Colon (tissue), 2 donors: Measurements from ENCODE around the gene PROB1.
"Not testable (repeated sequence)": the region's sequence is repeated elsewhere in the genome, so short reads cannot be mapped to it uniquely, and the experiment has no call there.

Experiments
- FAIRE-seq: peaks from 2 replicates; lab custom pipeline; 2012; peaks lifted over from hg19 to GRCh38; lab: Jason Lieb, UNC
- donor health status: control.
- donor health status: control.

The PROB1 gene

GRCh38 chr5:139413153-139413552 is 18.2 kb upstream of the PROB1 start:
- FAIRE-seq = no peak

GRCh38 chr5:139410993-139411828 is 16.3 kb upstream of the PROB1 start:
- no peak for FAIRE-seq

- FAIRE-seq = no peak
These were observed 15.5 kb upstream of the PROB1 start for GRCh38 chr5:139410121-139410992.

- FAIRE-seq = not testable (repeated sequence)
These were observed 14.2 kb upstream of the PROB1 start for GRCh38 chr5:139409116-139409515.

- FAIRE-seq = no peak
These were observed 13.3 kb upstream of the PROB1 start for GRCh38 chr5:139408191-139408590.

GRCh38 chr5:139407517-139407916 is 12.6 kb upstream of the PROB1 start:
- no peak for FAIRE-seq

- no peak for FAIRE-seq
These were observed 12.1 kb upstream of the PROB1 start for GRCh38 chr5:139406963-139407362.

- FAIRE-seq = no peak
These were observed 9.6 kb upstream of the PROB1 start for GRCh38 chr5:139404484-139404840.

- FAIRE-seq = no peak
These were observed 9.0 kb upstream of the PROB1 start, which contains the start of gene SPATA24 for GRCh38 chr5:139403787-139404483. SPATA24 (minus strand) TSS chr5:139404089; CDS start chr5:139404060, 29 bp downstream.

- no peak for FAIRE-seq
These were observed 8.5 kb upstream of the PROB1 start for GRCh38 chr5:139403418-139403786.

- no peak for FAIRE-seq
These were observed 7.8 kb upstream of the PROB1 start for GRCh38 chr5:139402561-139403158.

GRCh38 chr5:139401546-139401945 is 6.6 kb upstream of the PROB1 start:
- no peak for FAIRE-seq

- no peak for FAIRE-seq
These were observed 4.7 kb upstream of the PROB1 start for GRCh38 chr5:139399501-139400121.

GRCh38 chr5:139397921-139398320 is 3.0 kb upstream of the PROB1 start:
- no peak for FAIRE-seq

GRCh38 chr5:139396691-139397090 is 1.8 kb upstream of the PROB1 start:
- FAIRE-seq = no peak

GRCh38 chr5:139395844-139396640 is 1.1 kb upstream of the PROB1 start:
- FAIRE-seq = no peak

GRCh38 chr5:139394123-139394653 is 716 bp downstream of the PROB1 start:
- no peak for FAIRE-seq

GRCh38 chr5:139393497-139394122 is 1.3 kb downstream of the PROB1 start:
- FAIRE-seq = no peak

- no peak for FAIRE-seq
These were observed 2.0 kb downstream of the PROB1 start for GRCh38 chr5:139392678-139393496.
